HCT116 (cell line): Measurements from ENCODE around the gene SBNO2. TPM values are rescaled to one million over a fixed set of nuclear protein-coding genes. Genes with fewer than 3 reads are reported as not detected.

Source experiments
- ATAC-seq: fragments of 200-7000 bp; cut with Tn5 transposase; 2 replicates; pipeline ENCODE4 v1.9.1; 2020; ENCODE audit warnings: mild to moderate bottlenecking, moderate library complexity
- BruUV-seq: library from RNA; stranded (reverse); fragments of 400-500 nt; replicated peaks from 2 replicates; lab custom pipeline; 2021; lab: Mats Ljungman, UMichigan
- CTCF ChIA-PET: fragments of 300-600 bp; sonication (Branson Sonifier 250); formaldehyde crosslinking; loops from one replicate; lab custom pipeline; 2021; ENCODE audit warnings: antibody characterized with exemption; lab: Charles Lee
- POLR2A ChIA-PET: fragments of 300-600, 350-600 bp; sonication (Branson Sonifier 250); formaldehyde crosslinking; loops from one replicate; lab custom pipeline; 2021; ENCODE audit warnings: antibody characterized with exemption; lab: Charles Lee
- RAD21 ChIA-PET, 2 experiments: fragments of 300-600 bp; sonication (Branson Sonifier 250); formaldehyde crosslinking; loops; one replicate each; lab custom pipeline; 2023; ENCODE audit warnings: low total read pairs in 2 of 2; ENCODE audit not compliant: uncharacterized antibody in 2 of 2, unreplicated experiment in 2 of 2, low non-redundant PET in 1 of 2; lab: Charles Lee
- DNase-seq: peaks from one replicate; pipeline ENCODE4 v3.0.0-alpha.2; 2010; ENCODE audit warnings: low read depth, low spot score
- H2AFZ ChIP-seq: fragments of 200-600 bp; shearing (Covaris generic), sonication (generic); 2 replicates; pipeline ENCODE4 v1.6.1; 2017; ENCODE audit warnings: low read depth, mixed run types, mixed read lengths, antibody characterized with exemption, low read length; ENCODE audit not compliant: poor library complexity, severe bottlenecking
- H3K27ac ChIP-seq: 2 replicates; pipeline ENCODE4 v1.5.1; 2012; ENCODE audit warnings: low read depth, low read length
- H3K27me3 ChIP-seq: fragments of 200-600 bp; sonication (generic); 2 replicates; pipeline ENCODE4 v1.6.1; 2016; ENCODE audit warnings: mixed run types, low read length, mixed read lengths; ENCODE audit not compliant: insufficient read depth
- H3K36me3 ChIP-seq, 2 experiments: fragments of 200-500 bp in 1 of 2; fragments of 200-600 bp in 1 of 2; sonication (Bioruptor generic) in 1 of 2; sonication (generic) in 1 of 2; 2 replicates each; pipeline versions ENCODE4 v1.5.1 to v1.6.1; 2014 to 2016; ENCODE audit warnings: low read length in 2 of 2, inconsistent platforms in 1 of 2, mixed read lengths in 1 of 2, mixed run types in 1 of 2; ENCODE audit not compliant: insufficient read depth in 2 of 2, control insufficient read depth in 1 of 2
- H3K4me1 ChIP-seq, 2 experiments: fragments of 200-600 bp in 1 of 2; sonication (generic) in 1 of 2; 2 replicates each; pipeline versions ENCODE4 v1.5.1 to v1.6.1; 2012 to 2017; ENCODE audit warnings: low read length in 2 of 2, inconsistent platforms in 1 of 2, mild to moderate bottlenecking in 1 of 2, mixed read lengths in 1 of 2, mixed run types in 1 of 2, moderate library complexity in 1 of 2; ENCODE audit not compliant: insufficient read depth in 2 of 2, control insufficient read depth in 1 of 2
- H3K4me2 ChIP-seq: fragments of 200-600 bp; sonication (generic); 2 replicates; pipeline ENCODE4 v1.6.1; 2017; ENCODE audit warnings: mixed run types, low read length, mixed read lengths
- H3K4me3 ChIP-seq, 2 experiments: fragments of 200-600 bp in 1 of 2; sonication (generic) in 1 of 2; replicated peaks in 1 of 2; 2 replicates each; pipeline ENCODE4 v1.5.1; 2011 to 2016; ENCODE audit warnings: low read length in 2 of 2, control low read depth in 1 of 2, low read depth in 1 of 2, mild to moderate bottlenecking in 1 of 2, mixed read lengths in 1 of 2, mixed run types in 1 of 2
- H3K79me2 ChIP-seq: fragments of 200-600 bp; sonication (generic); 2 replicates; pipeline ENCODE4 v1.6.1; 2017; ENCODE audit warnings: mild to moderate bottlenecking, mixed run types, low read length, moderate library complexity, mixed read lengths; ENCODE audit not compliant: insufficient read depth
- H3K9ac ChIP-seq: fragments of 200-600 bp; sonication (generic); 2 replicates; pipeline ENCODE4 v1.6.1; 2016; ENCODE audit warnings: low read length, mixed read lengths
- H3K9me2 ChIP-seq: fragments of 200-600 bp; sonication (generic), shearing (Covaris generic); 2 replicates; pipeline ENCODE4 v1.6.1; 2017; ENCODE audit warnings: mixed run types, mild to moderate bottlenecking, moderate library complexity; ENCODE audit not compliant: insufficient read depth
- H3K9me3 ChIP-seq, 2 experiments: fragments of 200-500 bp in 1 of 2; fragments of 200-600 bp in 1 of 2; sonication (Bioruptor generic) in 1 of 2; sonication (generic) in 1 of 2; 2 replicates each; pipeline ENCODE4 v1.6.1; 2014 to 2017; ENCODE audit warnings: low read length in 2 of 2, mixed read lengths in 2 of 2, inconsistent platforms in 1 of 2, low read depth in 1 of 2, mild to moderate bottlenecking in 1 of 2, mixed run types in 1 of 2, moderate library complexity in 1 of 2; ENCODE audit not compliant: control insufficient read depth in 1 of 2, insufficient read depth in 1 of 2
- H4K20me1 ChIP-seq: fragments of 200-600 bp; sonication (generic), shearing (Covaris generic); 2 replicates; pipeline ENCODE4 v1.6.1; 2017; ENCODE audit warnings: mixed run types, mild to moderate bottlenecking, moderate library complexity; ENCODE audit not compliant: insufficient read depth
- ATF3 ChIP-seq: IDR thresholded peaks from 2 replicates; pipeline ENCODE4 v1.6.1; 2012
- CBX3 ChIP-seq: IDR thresholded peaks from 2 replicates; pipeline ENCODE4 v1.6.1; 2012; ENCODE audit warnings: low read depth
- CTCF ChIP-seq, 3 experiments: fragments of 200-600 bp in 1 of 3; sonication (generic) in 1 of 3; IDR thresholded peaks in 2 of 3; conservative IDR thresholded peaks in 1 of 3; 2 replicates each; pipeline ENCODE4 v1.5.1; 2012 to 2017; ENCODE audit warnings: low read depth in 2 of 3, low read length in 2 of 3, antibody characterized with exemption in 1 of 3, borderline replicate concordance in 1 of 3, control low read depth in 1 of 3, mild to moderate bottlenecking in 1 of 3, mixed read lengths in 1 of 3, mixed run types in 1 of 3, moderate library complexity in 1 of 3; ENCODE audit not compliant: insufficient read depth in 1 of 3
- EGR1 ChIP-seq: IDR thresholded peaks from 2 replicates; pipeline ENCODE4 v1.6.1; 2012; ENCODE audit warnings: low read depth
- ELF1 ChIP-seq: IDR thresholded peaks from 2 replicates; pipeline ENCODE4 v1.6.1; 2012; ENCODE audit warnings: low read depth, borderline replicate concordance
- EZH2phosphoT487 ChIP-seq: fragments of 200-600 bp; IDR thresholded peaks from 2 replicates; pipeline ENCODE4 v1.6.1; 2018; ENCODE audit warnings: antibody characterized with exemption, borderline replicate concordance
- FOSL1 ChIP-seq: IDR thresholded peaks from 2 replicates; pipeline ENCODE4 v1.6.1; 2012; ENCODE audit warnings: low read depth
- JUND ChIP-seq: IDR thresholded peaks from 2 replicates; pipeline ENCODE4 v1.6.1; 2012
- MAX ChIP-seq: IDR thresholded peaks from 2 replicates; pipeline ENCODE4 v1.6.1; 2012
- RAD21 ChIP-seq: IDR thresholded peaks from 2 replicates; pipeline ENCODE4 v1.6.1; 2012; ENCODE audit warnings: low read depth, mild to moderate bottlenecking
- REST ChIP-seq: IDR thresholded peaks from 2 replicates; pipeline ENCODE4 v1.6.1; 2012; ENCODE audit warnings: low read depth
- SIN3A ChIP-seq: IDR thresholded peaks from 2 replicates; pipeline ENCODE4 v1.6.1; 2012; ENCODE audit warnings: low read depth
- TCF7L2 ChIP-seq: IDR thresholded peaks from 2 replicates; pipeline ENCODE4 v1.7.0; 2011; ENCODE audit warnings: borderline replicate concordance, inconsistent platforms; ENCODE audit not compliant: insufficient read depth, insufficient read length; ENCODE audit errors: extremely low read depth
- YY1 ChIP-seq: IDR thresholded peaks from 2 replicates; pipeline ENCODE4 v1.6.1; 2011; ENCODE audit warnings: low read length, low read depth, moderate library complexity, mild to moderate bottlenecking; ENCODE audit not compliant: insufficient replicate concordance; ENCODE audit errors: extremely low read depth
- intact Hi-C: fragments of 100-400 bp; cut with micrococcal nuclease; formaldehyde crosslinking; loops from 2 replicates; pipeline ENCODE4 v1.10.0; 2022
- total RNA-seq: library from RNA; stranded (reverse); gene quantifications from one replicate; pipeline ENCODE4 v1.2.1, GENCODE V29; 2021; ENCODE audit not compliant: unreplicated experiment

SBNO2 gene
- total RNA-seq, 1 experiment from 2014 or later: 66.4 TPM

GRCh38 chr19:1060689-1061088, 113.4 kb downstream of the SBNO2 start:
- ChIA-PET RAD21 (no interaction called here), CTCF (interaction anchor here (0.5 kb wide), 1 partner anchor 12 kb away, joined by 4 read pairs; no protein-coding TSS in a partner anchor), POLR2A (no interaction called here)
- Histone ChIP-seq H3K27ac (no peak overlapping the region; the same call in 1 of the 2 replicates), H3K9me2 (no peaks in the 10 kb centered on the region), H2AFZ (no peak overlapping the region), H3K4me3 (no peak overlapping the region), H3K4me1 (peaks cover 23 to 39% of the 10 kb centered on the region in 2 experiments), H3K79me2 (no peaks in the 10 kb centered on the region), H3K9ac (no peak overlapping the region), H3K27me3 (no peaks in the 10 kb centered on the region), H3K4me2 (no peak overlapping the region), H3K9me3 (no peaks in the 10 kb centered on the region), H4K20me1 (no peaks in the 10 kb centered on the region), H3K36me3 (no peaks in the 10 kb centered on the region; a peak in 1 of 4 replicates)
- DNase-seq (no peak), ATAC-seq (no peak)
- BruUV-seq: no TSS peak
- TF ChIP-seq CTCF (IDR thresholded peaks at IDR 0.05 in 2 of 3, conservative IDR thresholded peaks at IDR 0.05 in 1 of 3; ENCODE audit: borderline replicate concordance in 1 of 3, insufficient read depth in 1 of 3, low read depth in 2 of 3, low read length in 2 of 3) (no peak), MAX (no peak), ELF1 (no peak), YY1 (no peak), RAD21 (no peak), SIN3A (no peak), ATF3 (no peak), CBX3 (no peak), EGR1 (no peak), REST (no peak), FOSL1 (no peak), JUND (no peak), TCF7L2 (no peak), EZH2phosphoT487 (no peak)
- intact Hi-C loops: loop anchor here (5.0 kb wide), 1 partner anchor 42 kb away; the partner anchor contains the start of gene GPX4
